ENCODE results near the gene SEMA6A. TPM values are rescaled to one million over a fixed set of nuclear protein-coding genes. Genes with fewer than 3 reads are reported as not detected.

Gene SEMA6A
- total and polyA plus RNA-seq, 7 donors = 1.1 to 7.6 (median 3.1) TPM

GRCh38 chr5:116444373-116445295 is 130.0 kb downstream of the SEMA6A start:
- Histone ChIP-seq H3K36me3 (ENCODE audit: insufficient read depth in 1 of 2, low read depth in 1 of 2) (peaks cover 0 to 15% of the 10 kb centered on the region in 2 donors), H3K4me3 (no peak overlapping the region), H3K27me3 (ENCODE audit: insufficient read depth in 3 of 3, low read length in 2 of 3) (no peaks in the 10 kb centered on the region), H3K4me1 (peaks cover 30% of the 10 kb centered on the region), H3K27ac (no peak overlapping the region), H3K9me3 (no peaks in the 10 kb centered on the region)
- ATAC-seq (no peak), DNase-seq (no peak)
- 73 to 83% (median 77%) methylated on average over 14 of the region's 14 CpGs for WGBS, 3 donors
- TF ChIP-seq CTCF (IDR thresholded peaks at IDR 0.05) = no peak
- intact Hi-C loops (cut with DNase I) = no loop called here

- H3K27me3 ChIP-seq (ENCODE audit: insufficient read depth in 3 of 3, low read length in 2 of 3) = no peaks in the 10 kb centered on the region
- H3K4me1 ChIP-seq = peaks cover 30% of the 10 kb centered on the region
- H3K9me3 ChIP-seq = no peaks in the 10 kb centered on the region
- no peak overlapping the region for H3K27ac ChIP-seq
- peaks cover 0 to 15% of the 10 kb centered on the region in 2 donors for H3K36me3 ChIP-seq (ENCODE audit: insufficient read depth in 1 of 2, low read depth in 1 of 2)
- ATAC-seq (no peak), DNase-seq (no peak)
- no peak overlapping the region for H3K4me3 ChIP-seq
- WGBS, 3 donors = 86 to 93% (median 93%) methylated on average over 3 of the region's 3 CpGs
- no peak for TF ChIP-seq CTCF (IDR thresholded peaks at IDR 0.05)
- intact Hi-C loops (cut with DNase I) = no loop called here
Measured at GRCh38 chr5:116442931-116443551, 131.6 kb downstream of the SEMA6A start.

- Histone ChIP-seq H3K36me3 (ENCODE audit: insufficient read depth in 1 of 2, low read depth in 1 of 2) (peaks cover 0 to 8% of the 10 kb centered on the region in 2 donors), H3K27me3 (ENCODE audit: insufficient read depth in 3 of 3, low read length in 2 of 3) (no peaks in the 10 kb centered on the region), H3K27ac (no peak overlapping the region), H3K9me3 (no peaks in the 10 kb centered on the region), H3K4me1 (peaks cover 30% of the 10 kb centered on the region), H3K4me3 (no peak overlapping the region)
- WGBS, 3 donors = 17 to 30% (median 22%) methylated on average over 3 of the region's 3 CpGs
- TF ChIP-seq CTCF (IDR thresholded peaks at IDR 0.05) = no peak
- peak; percentile 30 to 64 for DNase-seq
- intact Hi-C loops (cut with DNase I) = no loop called here
- ATAC-seq = peak; percentile 76 to 84 (median 81)
Measured at GRCh38 chr5:116442095-116442534, 132.5 kb downstream of the SEMA6A start.

GRCh38 chr5:116441223-116441622 is 133.4 kb downstream of the SEMA6A start:
- no peak overlapping the region for H3K4me3 ChIP-seq

More at GRCh38 chr5:116441223-116441622, 133.4 kb downstream of the SEMA6A start:
- intact Hi-C loops (cut with DNase I) = no loop called here
- no peak for DNase-seq
- Histone ChIP-seq H3K4me1 (peaks cover 30% of the 10 kb centered on the region), H3K9me3 (no peaks in the 10 kb centered on the region), H3K36me3 (ENCODE audit: insufficient read depth in 1 of 2, low read depth in 1 of 2) (peaks cover 0 to 2% of the 10 kb centered on the region in 2 donors), H3K27me3 (ENCODE audit: insufficient read depth in 3 of 3, low read length in 2 of 3) (no peaks in the 10 kb centered on the region), H3K27ac (no peak overlapping the region)
- 23 to 41% (median 30%) methylated on average over 2 of the region's 2 CpGs for WGBS, 3 donors
- TF ChIP-seq CTCF (IDR thresholded peaks at IDR 0.05) = no peak
- peak; percentile 44 to 69 (median 54) for ATAC-seq
